ENCODE results near the gene KRTAP1-1. TPM values are rescaled to one million over a fixed set of nuclear protein-coding genes. Genes with fewer than 3 reads are reported as not detected.
A peak's percentile ranks its signal among the peaks of the same experiment; 100 is the strongest.
"Not testable (repeated sequence)": the region's sequence is repeated elsewhere in the genome, so short reads cannot be mapped to it uniquely, and the experiment has no call there.

Gene KRTAP1-1
- total RNA-seq, 1 experiment from 2014 or later: not detected

DNA sequence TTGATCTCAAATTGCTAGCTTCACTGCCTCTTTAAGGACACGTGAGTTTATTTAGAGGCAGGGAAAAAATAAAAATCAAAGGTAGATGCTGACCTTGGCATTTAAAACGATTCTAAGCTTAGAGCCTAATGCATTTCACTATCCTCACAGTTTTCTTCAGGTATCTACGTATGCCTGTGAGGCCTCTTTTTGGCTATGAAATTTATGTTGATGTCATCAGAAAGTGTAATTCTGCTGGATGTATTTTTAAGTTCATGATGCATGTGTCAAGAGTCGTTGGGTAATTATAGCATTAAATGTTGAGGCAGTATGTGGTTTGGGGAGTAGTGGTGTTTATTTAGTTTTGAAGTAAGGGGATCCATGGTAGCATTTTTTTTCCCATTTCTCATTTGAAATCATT is 37.3 kb downstream of the KRTAP1-1 start:
- no TSS peak for BruUV-seq (replicated peaks)

GRCh38 chr17:41002814-41003213 is 38.4 kb downstream of the KRTAP1-1 start:
- Histone ChIP-seq H3K9me2 (replicated peaks; ENCODE audit: low read length) (no peaks in the 10 kb centered on the region), H3K9me3 (ENCODE audit: low read length) (no peaks in the 10 kb centered on the region), H3K27ac (ENCODE audit: low read length) (peak overlapping the region; percentile 23), H3K36me3 (ENCODE audit: low read depth, low read length) (no peaks in the 10 kb centered on the region), H3K27me3 (ENCODE audit: low read length) (no peaks in the 10 kb centered on the region), H2AFZ (ENCODE audit: low read length) (peak overlapping the region; percentile 32; the same call in 1 of the 2 replicates), H4K20me1 (ENCODE audit: low read length) (no peaks in the 10 kb centered on the region), H3K9ac (ENCODE audit: low read length) (no peak overlapping the region), H3K4me1 (ENCODE audit: insufficient read depth, low read length) (peaks cover 21% of the 10 kb centered on the region), H3K4me3 (ENCODE audit: low read length) (no peak overlapping the region), H3F3A (ENCODE audit: low read length, unreplicated experiment) (no peaks in the 10 kb centered on the region), H3K4me2 (ENCODE audit: low read length) (peak overlapping the region; percentile 35; the same call in 1 of the 2 replicates), H3K79me2 (ENCODE audit: low read length) (no peaks in the 10 kb centered on the region)
- no peak for TF ChIP-seq EZH2phosphoT487 (IDR thresholded peaks at IDR 0.05; ENCODE audit: borderline replicate concordance, low read length)
- TF ChIP-seq EZH2 (IDR thresholded peaks at IDR 0.05; ENCODE audit: low read length, unreplicated experiment): no peak
- no peak for TF ChIP-seq CTCF (conservative IDR thresholded peaks at IDR 0.05; ENCODE audit: low read depth, low read length)
- no TSS peak for BruUV-seq (replicated peaks)
- CTCF ChIA-PET: no interaction called here
- POLR2A ChIA-PET (ENCODE audit: unreplicated experiment): no interaction called here
- ATAC-seq: peak; percentile 69
- intact Hi-C loops (cut with micrococcal nuclease): loop anchor here (10.0 kb wide), 2 partner anchors 62 to 88 kb away; partner anchors contain the start of genes KRTAP2-3 and KRTAP2-4
- DNase-seq: peak; percentile 61

More for the DNA sequence above, 37.3 kb downstream of the KRTAP1-1 start:
- intact Hi-C loops (cut with micrococcal nuclease): loop anchor here (10.0 kb wide), 2 partner anchors 61 to 89 kb away; partner anchors contain the start of genes KRTAP2-3 and KRTAP2-4
- H3K4me1 ChIP-seq (ENCODE audit: insufficient read depth, low read length): peaks cover 28% of the 10 kb centered on the region
- ChIA-PET CTCF (no interaction called here), POLR2A (ENCODE audit: unreplicated experiment) (no interaction called here)
- no peak for TF ChIP-seq EZH2phosphoT487 (IDR thresholded peaks at IDR 0.05; ENCODE audit: borderline replicate concordance, low read length)
- no peak for TF ChIP-seq CTCF (conservative IDR thresholded peaks at IDR 0.05; ENCODE audit: low read depth, low read length)
- TF ChIP-seq EZH2 (IDR thresholded peaks at IDR 0.05; ENCODE audit: low read length, unreplicated experiment): no peak
- no peak overlapping the region for H3K4me2 ChIP-seq (ENCODE audit: low read length)
- no peaks in the 10 kb centered on the region for H3K27me3 ChIP-seq (ENCODE audit: low read length)
- no peak overlapping the region for H3K4me3 ChIP-seq (ENCODE audit: low read length)
- no peaks in the 10 kb centered on the region for H4K20me1 ChIP-seq (ENCODE audit: low read length)
- ATAC-seq (no peak), DNase-seq (no peak)
- no peaks in the 10 kb centered on the region for H3K9me2 ChIP-seq (replicated peaks; ENCODE audit: low read length)
- no peak overlapping the region for H3K9ac ChIP-seq (ENCODE audit: low read length)
- no peaks in the 10 kb centered on the region for H3K36me3 ChIP-seq (ENCODE audit: low read depth, low read length)
- no peaks in the 10 kb centered on the region for H3K79me2 ChIP-seq (ENCODE audit: low read length)
- H3F3A ChIP-seq (ENCODE audit: low read length, unreplicated experiment): no peaks in the 10 kb centered on the region
- H3K9me3 ChIP-seq (ENCODE audit: low read length): no peaks in the 10 kb centered on the region
- no peak overlapping the region for H2AFZ ChIP-seq (ENCODE audit: low read length)
- no peak overlapping the region for H3K27ac ChIP-seq (ENCODE audit: low read length)

- H3K9ac ChIP-seq (ENCODE audit: low read length): no peak overlapping the region
- H3K79me2 ChIP-seq (ENCODE audit: low read length): no peaks in the 10 kb centered on the region
- H3K27me3 ChIP-seq (ENCODE audit: low read length): no peaks in the 10 kb centered on the region
- H3F3A ChIP-seq (ENCODE audit: low read length, unreplicated experiment): no peaks in the 10 kb centered on the region
- no peaks in the 10 kb centered on the region for H3K9me2 ChIP-seq (replicated peaks; ENCODE audit: low read length)
- no peaks in the 10 kb centered on the region for H4K20me1 ChIP-seq (ENCODE audit: low read length)
- no peak overlapping the region for H3K4me3 ChIP-seq (ENCODE audit: low read length)
- no peak for ATAC-seq
- CTCF ChIA-PET: no interaction called here
- POLR2A ChIA-PET (ENCODE audit: unreplicated experiment): no interaction called here
- TF ChIP-seq CTCF (conservative IDR thresholded peaks at IDR 0.05; ENCODE audit: low read depth, low read length): no peak
- H3K36me3 ChIP-seq (ENCODE audit: low read depth, low read length): no peaks in the 10 kb centered on the region
- no peak overlapping the region for H3K4me2 ChIP-seq (ENCODE audit: low read length)
- DNase-seq: no peak
- no TSS peak for BruUV-seq (replicated peaks)
- intact Hi-C loops (cut with micrococcal nuclease): loop anchor here (10.0 kb wide), 2 partner anchors 63 to 87 kb away; partner anchors contain the start of genes KRTAP2-3 and KRTAP2-4
- H2AFZ ChIP-seq (ENCODE audit: low read length): no peak overlapping the region
- H3K4me1 ChIP-seq (ENCODE audit: insufficient read depth, low read length): peaks cover 21% of the 10 kb centered on the region
- no peaks in the 10 kb centered on the region for H3K9me3 ChIP-seq (ENCODE audit: low read length)
- H3K27ac ChIP-seq (ENCODE audit: low read length): no peak overlapping the region
Measured at GRCh38 chr17:41001795-41002194, 39.5 kb downstream of the KRTAP1-1 start.

DNA sequence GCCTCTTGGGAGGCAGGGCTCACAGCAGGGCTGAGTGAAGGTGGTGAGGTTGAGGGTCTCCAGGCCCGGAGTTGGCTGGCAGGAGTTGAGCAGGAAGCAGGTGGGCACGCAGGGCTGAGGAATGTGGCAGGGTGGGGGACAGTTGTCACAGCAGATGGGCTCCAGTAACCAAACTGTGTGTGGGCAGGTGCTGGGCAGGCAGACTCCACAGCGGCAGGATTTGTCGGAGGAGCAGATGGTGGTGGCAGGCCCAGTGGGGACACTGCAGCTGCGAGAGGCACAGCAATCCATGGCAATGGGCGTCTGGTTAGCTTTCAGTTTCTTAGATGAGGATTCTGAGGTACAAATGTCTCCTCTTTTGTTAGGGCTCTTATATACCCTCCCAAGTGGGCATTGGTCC is 41.7 kb downstream of the KRTAP1-1 start, which contains the start of gene KRTAP3-2:
Gene KRTAP3-2 (minus strand): TSS at position 344 of the 400 bp plus-strand sequence. CDS start 53 bp downstream, at position 291.
- H3K27ac ChIP-seq (ENCODE audit: low read length); CTCF ChIA-PET; H3K4me3 ChIP-seq (ENCODE audit: low read length); H3K4me2 ChIP-seq (ENCODE audit: low read length); H4K20me1 ChIP-seq (ENCODE audit: low read length); DNase-seq; H3K9me2 ChIP-seq (replicated peaks; ENCODE audit: low read length); BruUV-seq (replicated peaks); POLR2A ChIA-PET (ENCODE audit: unreplicated experiment); H3K79me2 ChIP-seq (ENCODE audit: low read length); H2AFZ ChIP-seq (ENCODE audit: low read length); ATAC-seq; H3K9ac ChIP-seq (ENCODE audit: low read length); H3K36me3 ChIP-seq (ENCODE audit: low read depth, low read length); H3F3A ChIP-seq (ENCODE audit: low read length, unreplicated experiment); H3K9me3 ChIP-seq (ENCODE audit: low read length); H3K27me3 ChIP-seq (ENCODE audit: low read length); intact Hi-C loops (cut with micrococcal nuclease): not testable (repeated sequence)
- H3K4me1 ChIP-seq (ENCODE audit: insufficient read depth, low read length): peaks cover 21% of the 10 kb centered on the region

All from PC-3 (cell line).